ENCODE data around the gene NR3C1.

NR3C1 gene

DNA sequence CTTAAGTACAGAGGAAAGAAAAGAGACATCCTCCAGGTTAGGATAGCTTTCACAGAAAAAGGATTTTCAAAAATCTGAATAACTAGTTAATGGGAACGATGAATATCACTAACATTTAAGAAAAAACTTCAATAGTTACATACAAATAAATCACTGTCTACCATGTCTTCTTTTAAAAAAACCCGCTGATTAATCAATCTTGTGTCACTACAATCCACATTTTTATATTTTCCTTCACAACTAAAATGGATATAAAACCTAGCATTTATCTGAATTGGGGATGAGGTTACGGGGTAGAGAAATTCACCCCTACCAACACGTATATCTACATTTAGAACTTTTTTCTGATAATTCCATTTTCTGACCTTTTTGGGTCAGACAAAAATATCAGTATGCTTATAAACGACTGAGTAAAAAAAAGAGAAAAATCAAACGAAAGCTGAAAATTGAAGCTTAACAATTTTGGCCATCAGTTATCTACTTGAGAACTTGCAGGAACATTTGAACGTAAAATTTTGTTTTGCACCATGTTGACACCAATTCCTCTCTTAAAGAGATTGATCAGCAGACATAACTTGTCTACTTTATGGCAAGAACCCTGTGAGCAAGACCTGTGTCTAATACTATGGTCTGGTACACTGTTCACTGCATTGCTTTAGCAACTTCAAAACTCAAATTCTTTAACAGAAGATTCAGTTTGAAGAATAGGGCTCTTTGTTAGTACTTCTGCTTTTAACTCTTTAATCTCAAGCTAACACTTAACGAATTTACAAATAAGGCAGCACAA, 4.8 kb downstream of the NR3C1 start:
- Histone ChIP-seq H4K20me1 (ENCODE audit: insufficient read depth, low read length, poor library complexity, severe bottlenecking) (peaks cover 91% of the 10 kb centered on the region), H2AFZ (ENCODE audit: low read length) (no peak overlapping the region), H3K4me3 (ENCODE audit: low read length, poor library complexity, severe bottlenecking) (peak overlapping the region; percentile 98), H3K4me1 (ENCODE audit: insufficient read depth, low read length, poor library complexity, severe bottlenecking) (peaks cover 69% of the 10 kb centered on the region), H3K9me3 (ENCODE audit: insufficient read depth, low read depth, low read length) (no peaks in the 10 kb centered on the region), H3K9me2 (replicated peaks; ENCODE audit: low read depth, low read length) (no peaks in the 10 kb centered on the region), H3K36me3 (ENCODE audit: insufficient read depth, low read length) (no peaks in the 10 kb centered on the region; the same call in 1 of the 2 replicates), H3K4me2 (ENCODE audit: low read depth, low read length, poor library complexity, severe bottlenecking) (peak overlapping the region; percentile 96), H3K79me2 (ENCODE audit: insufficient read depth, low read length) (peaks cover 98% of the 10 kb centered on the region), H3K9ac (ENCODE audit: low read depth, low read length, poor library complexity, severe bottlenecking) (peak overlapping the region; percentile 84), H3F3A (ENCODE audit: low read depth) (no peaks in the 10 kb centered on the region), H3K27me3 (ENCODE audit: insufficient read depth, low read length, poor library complexity, severe bottlenecking) (no peaks in the 10 kb centered on the region)
- TF ChIP-seq EZH2phosphoT487 (IDR thresholded peaks at IDR 0.05; ENCODE audit: borderline replicate concordance) = no peak
- TF ChIP-seq, protein P1, sequence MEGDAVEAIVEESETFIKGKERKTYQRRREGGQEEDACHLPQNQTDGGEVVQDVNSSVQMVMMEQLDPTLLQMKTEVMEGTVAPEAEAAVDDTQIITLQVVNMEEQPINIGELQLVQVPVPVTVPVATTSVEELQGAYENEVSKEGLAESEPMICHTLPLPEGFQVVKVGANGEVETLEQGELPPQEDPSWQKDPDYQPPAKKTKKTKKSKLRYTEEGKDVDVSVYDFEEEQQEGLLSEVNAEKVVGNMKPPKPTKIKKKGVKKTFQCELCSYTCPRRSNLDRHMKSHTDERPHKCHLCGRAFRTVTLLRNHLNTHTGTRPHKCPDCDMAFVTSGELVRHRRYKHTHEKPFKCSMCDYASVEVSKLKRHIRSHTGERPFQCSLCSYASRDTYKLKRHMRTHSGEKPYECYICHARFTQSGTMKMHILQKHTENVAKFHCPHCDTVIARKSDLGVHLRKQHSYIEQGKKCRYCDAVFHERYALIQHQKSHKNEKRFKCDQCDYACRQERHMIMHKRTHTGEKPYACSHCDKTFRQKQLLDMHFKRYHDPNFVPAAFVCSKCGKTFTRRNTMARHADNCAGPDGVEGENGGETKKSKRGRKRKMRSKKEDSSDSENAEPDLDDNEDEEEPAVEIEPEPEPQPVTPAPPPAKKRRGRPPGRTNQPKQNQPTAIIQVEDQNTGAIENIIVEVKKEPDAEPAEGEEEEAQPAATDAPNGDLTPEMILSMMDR (conservative IDR thresholded peaks at IDR 0.05; ENCODE audit: low read length) = no peak

- peaks cover 75% of the 10 kb centered on the region for H3K4me1 ChIP-seq (ENCODE audit: insufficient read depth, low read length, poor library complexity, severe bottlenecking)
- H4K20me1 ChIP-seq (ENCODE audit: insufficient read depth, low read length, poor library complexity, severe bottlenecking) = peaks cover 96% of the 10 kb centered on the region
- H3K9me3 ChIP-seq (ENCODE audit: insufficient read depth, low read depth, low read length) = no peaks in the 10 kb centered on the region
- no peaks in the 10 kb centered on the region for H3F3A ChIP-seq (ENCODE audit: low read depth)
- no peaks in the 10 kb centered on the region for H3K27me3 ChIP-seq (ENCODE audit: insufficient read depth, low read length, poor library complexity, severe bottlenecking)
- peaks cover 100% of the 10 kb centered on the region for H3K79me2 ChIP-seq (ENCODE audit: insufficient read depth, low read length)
- H3K4me2 ChIP-seq (ENCODE audit: low read depth, low read length, poor library complexity, severe bottlenecking) = peak overlapping the region; percentile 96
- H3K4me3 ChIP-seq (ENCODE audit: low read length, poor library complexity, severe bottlenecking) = peak overlapping the region; percentile 98
- H3K9me2 ChIP-seq (replicated peaks; ENCODE audit: low read depth, low read length) = no peaks in the 10 kb centered on the region
- H3K36me3 ChIP-seq (ENCODE audit: insufficient read depth, low read length) = no peaks in the 10 kb centered on the region; the same call in 1 of the 2 replicates
- H3K9ac ChIP-seq (ENCODE audit: low read depth, low read length, poor library complexity, severe bottlenecking) = peak overlapping the region; percentile 84
- TF ChIP-seq EZH2phosphoT487 (IDR thresholded peaks at IDR 0.05; ENCODE audit: borderline replicate concordance) = no peak
- TF ChIP-seq, protein P1 (conservative IDR thresholded peaks at IDR 0.05; ENCODE audit: low read length) = no peak
- no peak overlapping the region for H2AFZ ChIP-seq (ENCODE audit: low read length)
Measured at GRCh38 chr5:143398053-143398355, 5.5 kb downstream of the NR3C1 start.

GRCh38 chr5:143397302-143398052, 6.0 kb downstream of the NR3C1 start:
- peaks cover 100% of the 10 kb centered on the region for H3K79me2 ChIP-seq (ENCODE audit: insufficient read depth, low read length)
- no peaks in the 10 kb centered on the region for H3K9me2 ChIP-seq (replicated peaks; ENCODE audit: low read depth, low read length)
- H3K36me3 ChIP-seq (ENCODE audit: insufficient read depth, low read length) = no peaks in the 10 kb centered on the region; the same call in 1 of the 2 replicates
- H3K27me3 ChIP-seq (ENCODE audit: insufficient read depth, low read length, poor library complexity, severe bottlenecking) = no peaks in the 10 kb centered on the region
- peaks cover 78% of the 10 kb centered on the region for H3K4me1 ChIP-seq (ENCODE audit: insufficient read depth, low read length, poor library complexity, severe bottlenecking)
- H4K20me1 ChIP-seq (ENCODE audit: insufficient read depth, low read length, poor library complexity, severe bottlenecking) = peaks cover 97% of the 10 kb centered on the region
- H3F3A ChIP-seq (ENCODE audit: low read depth) = no peaks in the 10 kb centered on the region
- no peaks in the 10 kb centered on the region for H3K9me3 ChIP-seq (ENCODE audit: insufficient read depth, low read depth, low read length)
- H3K4me2 ChIP-seq (ENCODE audit: low read depth, low read length, poor library complexity, severe bottlenecking) = peak overlapping the region; percentile 96
- peak overlapping the region; percentile 84 for H3K9ac ChIP-seq (ENCODE audit: low read depth, low read length, poor library complexity, severe bottlenecking)
- H2AFZ ChIP-seq (ENCODE audit: low read length) = no peak overlapping the region
- peak overlapping the region; percentile 98 for H3K4me3 ChIP-seq (ENCODE audit: low read length, poor library complexity, severe bottlenecking)
- TF ChIP-seq, protein P1 (conservative IDR thresholded peaks at IDR 0.05; ENCODE audit: low read length) = no peak
- no peak for TF ChIP-seq EZH2phosphoT487 (IDR thresholded peaks at IDR 0.05; ENCODE audit: borderline replicate concordance)

Measured in Loucy (cell line).